Urothelium cell line (cell line): ENCODE data around the gene FMN1.
A peak's percentile ranks its signal among the peaks of the same experiment; 100 is the strongest.

ENCODE experiments used
- DNase-seq: peaks from one replicate; pipeline ENCODE4 v3.0.0; 2011; ENCODE audit warnings: low spot score, mixed read lengths
- FAIRE-seq: peaks from 2 replicates; lab custom pipeline; 2011; peaks lifted over from hg19 to GRCh38; lab: Jason Lieb, UNC

The FMN1 gene

DNA sequence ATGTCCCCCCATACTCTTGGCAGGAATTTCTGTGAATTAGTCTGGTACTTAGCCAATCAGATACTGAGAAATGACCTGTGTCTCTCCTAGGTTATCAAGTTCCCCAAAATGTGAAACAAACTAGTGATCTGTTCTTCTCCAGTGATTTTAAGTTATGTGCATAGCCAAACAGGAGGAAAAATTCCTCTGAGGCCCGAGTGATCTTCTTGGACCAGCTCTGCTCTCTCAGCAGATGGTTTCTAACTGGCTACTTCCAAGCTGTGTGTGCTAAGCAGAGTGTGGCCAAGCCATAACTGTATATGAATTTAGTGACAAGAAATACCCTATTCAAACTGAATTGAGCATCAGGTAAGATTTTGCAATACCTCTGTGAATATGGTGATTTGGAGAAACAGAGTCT, 387.2 kb downstream of the FMN1 start:
- no peak for FAIRE-seq
- no peak for DNase-seq

DNA sequence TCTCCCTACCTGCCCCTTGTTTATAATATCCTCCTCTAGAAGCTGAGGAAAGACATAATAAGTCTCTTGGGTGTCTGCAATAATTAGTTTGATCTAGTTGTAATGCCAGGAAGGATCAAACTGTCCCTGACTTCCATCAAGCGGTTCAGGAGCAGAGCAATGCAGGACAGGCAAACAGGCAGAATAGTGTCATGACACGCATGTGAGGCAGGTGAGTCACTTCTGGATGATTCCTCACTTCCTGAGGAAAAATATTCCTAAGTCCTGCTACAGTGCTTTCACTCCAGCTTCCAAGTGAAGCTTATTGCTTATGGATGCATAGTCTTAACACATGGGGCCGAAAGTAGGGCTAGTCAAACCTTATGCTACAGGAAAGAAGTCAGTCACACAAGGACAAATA, 390.9 kb downstream of the FMN1 start:
- FAIRE-seq (no peak), DNase-seq (no peak)

DNA sequence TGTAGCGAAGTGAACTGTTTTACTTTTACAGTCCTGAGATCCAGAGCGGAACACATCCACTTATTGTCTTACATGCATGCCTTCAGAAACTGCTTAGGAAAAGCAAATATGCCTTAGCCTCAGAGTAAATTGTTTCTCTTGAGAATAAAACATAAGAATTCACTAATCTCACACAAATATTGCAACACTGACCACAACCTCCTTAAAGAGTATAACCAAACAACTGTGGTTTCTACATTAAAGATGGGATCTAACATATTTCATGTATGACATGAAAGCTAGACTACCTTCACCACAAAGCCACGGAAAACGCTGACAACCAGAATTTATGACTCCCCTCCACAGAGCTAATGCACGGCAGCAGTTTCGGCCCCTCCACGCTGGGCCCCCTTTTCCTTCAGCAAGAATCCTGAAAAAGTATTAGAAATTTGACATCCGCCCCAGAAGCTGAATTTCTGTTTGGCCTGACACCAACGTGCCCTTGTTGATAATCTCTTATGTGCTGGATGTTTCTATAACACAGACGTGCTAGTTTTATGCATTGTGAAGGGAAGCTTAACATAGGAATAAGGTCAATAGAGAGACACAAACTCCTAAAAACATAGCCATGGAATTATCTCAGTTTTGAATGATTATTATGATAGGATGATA, 392.1 kb downstream of the FMN1 start:
- DNase-seq (peak; percentile 60), FAIRE-seq (no peak)

DNA sequence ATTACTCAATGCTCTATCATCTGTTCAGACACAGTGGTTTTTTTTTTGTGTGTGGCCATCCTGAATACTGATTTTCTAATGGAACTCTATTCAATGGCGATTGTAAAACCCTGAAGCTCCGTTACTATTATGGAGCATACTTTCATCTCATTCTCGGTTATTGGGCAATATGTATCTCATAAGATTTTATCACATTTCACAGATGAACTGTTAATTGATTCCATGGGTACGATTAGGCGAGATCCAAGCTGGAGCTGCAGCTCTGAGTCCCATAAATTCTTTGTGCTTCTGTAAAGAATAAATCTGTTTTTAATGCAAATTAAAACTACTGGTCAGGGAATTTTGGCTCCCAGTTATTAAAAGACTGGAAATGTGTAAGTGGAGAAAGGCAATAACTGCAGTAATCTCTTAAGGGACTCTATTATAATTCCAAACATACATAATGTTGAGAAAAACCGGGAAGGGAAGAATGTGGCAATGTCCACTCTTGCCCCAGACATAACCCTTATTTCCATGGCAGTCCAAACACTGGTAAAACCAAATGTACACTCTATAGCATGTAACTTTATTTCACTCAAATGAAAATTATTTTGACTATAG, 394.5 kb downstream of the FMN1 start:
- DNase-seq (no peak), FAIRE-seq (no peak)

DNA sequence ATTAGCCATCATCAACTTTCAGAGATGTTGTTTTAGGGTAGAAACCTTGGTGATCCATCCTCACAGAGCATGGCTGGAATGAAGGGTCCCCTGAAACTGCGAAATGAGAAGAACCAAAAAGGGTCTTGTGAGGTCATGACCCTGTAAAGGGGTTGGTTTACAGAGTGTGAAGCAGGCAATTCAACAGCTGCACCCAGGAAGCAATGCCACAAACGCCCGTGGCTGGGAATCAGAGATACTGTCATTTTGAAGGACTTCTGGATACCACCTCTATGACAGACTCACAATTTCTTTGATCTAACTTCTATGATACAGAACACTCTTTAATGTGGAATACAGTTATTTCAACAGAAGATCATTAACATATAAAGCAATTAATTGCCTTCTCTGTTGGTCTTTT, 397.7 kb downstream of the FMN1 start:
- DNase-seq (no peak), FAIRE-seq (no peak)

DNA sequence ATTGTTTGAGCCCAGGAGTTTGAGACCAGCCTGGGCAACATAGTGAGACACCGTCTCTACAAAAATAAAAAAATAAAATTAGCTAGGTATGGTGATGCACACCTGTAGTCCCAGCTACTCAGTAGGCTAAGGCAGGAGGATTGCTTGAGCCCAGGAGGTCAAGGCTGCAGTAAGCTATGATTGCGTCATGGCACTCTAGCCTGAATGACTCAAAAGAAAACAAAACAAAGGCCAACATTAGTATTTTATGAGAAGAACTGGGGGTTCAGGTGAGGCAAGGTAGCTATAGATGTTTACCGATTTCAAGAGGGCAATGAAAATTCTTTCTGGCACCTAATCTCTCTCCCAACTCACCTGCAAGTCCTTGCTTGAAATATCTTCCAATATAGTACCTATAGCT, 399.5 kb downstream of the FMN1 start:
- FAIRE-seq = no peak

DNA sequence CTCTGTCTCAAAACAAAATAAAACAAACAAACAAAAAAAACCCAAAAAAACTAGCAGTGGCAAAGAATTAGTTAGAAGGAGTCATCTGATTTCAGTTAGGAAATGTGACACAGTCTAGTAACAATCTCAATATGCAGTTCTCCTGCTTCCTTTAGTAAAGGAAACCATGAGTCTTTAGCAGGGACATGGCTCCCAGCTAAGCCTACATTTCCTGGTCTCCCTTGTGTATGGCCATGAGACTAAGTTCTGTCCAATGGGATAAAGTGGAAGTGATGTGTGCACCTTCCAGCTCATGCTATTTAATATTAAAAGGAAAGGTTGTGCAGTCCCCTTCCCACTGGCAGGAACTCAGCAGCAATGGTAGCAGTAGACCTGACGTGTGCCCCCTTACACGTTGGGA, 402.1 kb downstream of the FMN1 start:
- DNase-seq = no peak
- no peak for FAIRE-seq

More for the DNA sequence above, 399.5 kb downstream of the FMN1 start:
- no peak for DNase-seq

DNA sequence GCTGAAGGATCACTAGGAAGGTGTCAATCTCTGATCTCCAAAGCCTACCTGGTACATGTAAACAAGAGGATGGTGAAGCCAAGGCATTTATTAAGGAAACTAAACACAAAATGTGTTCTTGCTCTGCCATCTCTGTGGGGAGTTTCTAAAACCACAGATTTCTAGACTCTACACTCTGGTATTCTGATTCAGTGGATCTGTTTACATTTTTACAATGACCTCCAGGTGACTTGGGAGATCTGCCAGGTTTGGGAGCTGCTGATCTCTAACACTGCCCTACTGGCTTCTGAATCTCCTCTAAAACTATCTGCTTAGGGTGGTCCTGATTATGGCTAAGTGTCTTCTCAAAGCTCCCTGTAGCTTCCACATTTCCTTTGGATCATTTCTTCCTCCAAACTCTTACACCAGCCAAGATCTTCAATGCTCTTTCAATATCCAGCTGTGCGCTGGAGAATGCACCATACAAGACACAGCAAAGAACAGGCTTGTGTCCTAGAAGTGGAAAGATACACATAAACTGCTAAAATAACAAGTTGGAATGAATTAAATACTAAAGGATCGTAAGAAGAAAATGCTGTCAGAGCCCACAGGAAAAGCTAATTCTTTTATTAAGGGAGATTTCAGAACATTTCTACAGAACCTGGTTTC, 404.0 kb downstream of the FMN1 start:
- FAIRE-seq (no peak), DNase-seq (peak; percentile 33)

DNA sequence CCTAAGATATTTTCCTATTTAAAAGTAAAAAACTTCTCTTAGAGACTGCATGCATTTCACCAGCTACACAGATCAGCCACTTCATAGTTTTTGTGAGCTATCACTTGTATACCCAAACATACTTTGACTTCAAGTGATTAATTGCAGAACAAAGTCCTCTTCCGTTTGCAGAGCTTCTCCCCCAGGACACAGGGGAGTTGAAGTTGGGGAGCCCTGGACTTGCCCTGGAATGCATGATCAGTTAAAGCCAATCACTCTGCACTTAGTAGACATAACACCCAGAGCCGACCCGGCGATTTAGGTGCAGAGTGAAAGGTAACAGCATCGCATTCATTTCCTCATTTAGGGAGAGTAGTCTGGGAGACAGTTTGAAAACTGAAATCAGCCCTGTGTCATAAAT, 406.6 kb downstream of the FMN1 start:
- no peak for FAIRE-seq
- DNase-seq = no peak

DNA sequence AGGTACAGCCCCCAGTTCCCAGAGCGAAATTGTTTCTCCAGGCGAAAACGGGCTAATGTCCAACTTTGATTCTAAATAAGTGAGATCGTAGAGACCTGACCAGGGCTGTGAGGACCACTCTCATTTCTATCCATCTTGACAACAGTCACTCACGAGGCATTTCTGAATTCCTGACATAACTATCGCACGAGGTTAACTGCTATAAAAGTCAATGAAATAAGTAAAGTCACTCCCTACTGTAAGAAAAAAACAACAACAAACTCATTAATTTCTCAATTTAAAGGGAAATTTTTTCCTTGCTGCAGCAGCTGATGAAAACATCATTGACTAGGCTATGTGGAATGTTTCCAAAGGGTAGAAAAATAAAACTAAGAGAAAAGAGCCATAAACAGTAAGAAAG, 407.6 kb downstream of the FMN1 start:
- DNase-seq (no peak), FAIRE-seq (no peak)

DNA sequence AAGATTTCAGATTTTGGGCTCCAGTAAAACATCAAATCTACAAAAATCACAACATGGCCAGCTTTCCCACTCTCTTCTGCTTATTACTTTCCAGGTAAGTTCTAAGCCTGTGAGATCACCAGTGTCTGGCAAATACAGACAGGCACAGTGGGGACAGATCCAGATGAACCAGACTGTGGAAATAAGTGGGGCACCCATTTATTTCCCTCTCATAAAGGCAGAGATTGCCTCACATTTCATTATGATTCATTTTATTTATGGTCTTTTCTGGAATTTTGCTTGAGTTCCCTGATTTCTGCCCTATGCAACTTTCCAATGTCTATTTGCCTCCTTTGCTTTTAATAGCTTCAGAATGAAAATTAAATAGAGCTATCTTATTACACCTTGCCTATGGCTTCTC, 409.9 kb downstream of the FMN1 start:
- FAIRE-seq = no peak
- DNase-seq = no peak

DNA sequence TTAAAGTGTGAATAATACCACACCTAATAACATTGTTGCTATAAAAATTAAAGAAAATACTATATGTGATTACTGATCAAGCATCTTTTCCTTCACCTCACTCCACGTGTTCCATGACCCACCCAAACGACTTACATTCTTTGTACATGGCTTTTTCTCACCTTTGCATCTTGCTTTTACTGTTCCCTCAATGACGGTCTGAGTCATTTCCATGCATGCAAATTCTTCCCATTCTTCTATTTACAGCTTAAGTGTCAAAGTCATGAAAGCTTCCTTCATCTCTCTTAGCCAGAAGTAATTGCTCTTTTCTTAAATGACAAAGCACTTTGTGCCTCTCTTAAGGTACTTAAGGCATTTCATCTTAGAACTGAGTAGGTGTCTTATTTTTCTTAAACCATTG, 412.7 kb downstream of the FMN1 start:
- DNase-seq (no peak), FAIRE-seq (no peak)

DNA sequence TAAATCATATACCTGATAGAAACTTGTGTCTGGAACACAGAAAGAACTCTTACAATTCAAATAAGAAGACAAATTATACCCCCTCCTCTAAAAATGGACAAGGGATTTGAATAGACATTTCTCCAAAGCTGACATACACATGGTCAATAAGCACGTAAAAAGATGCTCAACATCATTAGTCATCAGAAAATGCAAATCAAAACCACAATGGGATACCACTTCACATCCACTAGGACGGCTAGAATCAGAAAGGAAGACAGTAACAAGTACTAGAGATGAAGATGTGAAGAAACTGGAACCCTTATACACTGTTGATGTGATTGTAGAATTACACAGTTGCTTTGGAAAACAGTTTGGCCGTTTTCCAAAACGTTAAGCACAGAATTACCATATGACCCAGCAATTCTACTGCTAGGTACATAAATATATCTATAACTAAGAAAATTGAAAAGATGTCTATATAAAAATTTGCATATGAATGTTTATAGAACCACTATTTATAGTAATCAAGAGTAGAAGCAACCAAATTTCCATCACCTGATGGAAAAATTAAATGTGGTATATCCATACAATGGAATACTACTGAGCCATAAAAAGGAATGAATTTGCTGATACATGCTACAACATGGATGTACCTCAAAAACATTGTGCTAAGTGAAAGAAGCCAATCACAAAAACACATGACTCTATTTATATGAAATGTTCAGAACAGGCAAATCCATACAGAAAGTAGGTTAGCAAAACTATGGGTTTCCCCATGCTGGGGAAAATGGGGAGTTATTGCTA, 415.9 kb downstream of the FMN1 start:
- FAIRE-seq = peak; percentile 32
- DNase-seq = no peak

DNA sequence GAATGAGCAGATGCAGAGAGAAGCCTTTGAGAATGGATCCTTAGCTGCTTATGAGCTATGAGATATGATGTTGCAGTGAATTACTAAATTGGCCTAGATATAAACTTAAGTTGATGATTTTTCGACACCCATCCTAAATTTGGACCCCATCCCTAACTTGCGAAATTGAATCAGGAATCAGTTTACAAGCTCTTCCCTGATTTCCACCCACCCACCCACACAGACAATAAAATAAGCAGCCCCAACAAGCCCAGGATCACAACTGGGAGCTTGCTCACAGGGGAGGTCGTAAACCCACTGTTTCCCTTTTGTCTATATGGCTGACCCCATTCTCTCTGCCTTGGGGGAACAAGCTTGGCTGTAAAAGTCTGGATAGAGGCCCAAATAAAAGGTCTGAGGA, 419.4 kb downstream of the FMN1 start:
- FAIRE-seq (no peak), DNase-seq (no peak)

DNA sequence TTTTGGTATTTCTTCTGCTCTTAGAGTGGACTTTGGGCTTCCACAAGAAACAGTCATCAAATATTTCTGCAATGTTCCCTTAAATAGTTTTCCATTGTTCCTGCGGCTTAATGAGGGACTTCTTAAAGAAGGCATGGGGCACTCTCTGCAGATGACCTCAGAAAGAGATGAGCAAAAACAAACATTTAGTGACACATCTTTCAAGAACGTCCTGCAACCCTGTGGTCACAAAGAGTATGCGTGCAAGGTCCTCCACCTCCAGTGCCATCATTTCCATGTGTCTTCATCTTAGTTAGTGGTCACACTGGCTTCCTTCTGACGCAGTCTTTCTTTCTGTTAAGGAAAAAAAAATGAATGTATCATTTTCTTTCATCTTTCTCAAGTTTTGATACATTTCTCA, 420.5 kb downstream of the FMN1 start:
- FAIRE-seq = no peak
- peak; percentile 77 for DNase-seq

DNA sequence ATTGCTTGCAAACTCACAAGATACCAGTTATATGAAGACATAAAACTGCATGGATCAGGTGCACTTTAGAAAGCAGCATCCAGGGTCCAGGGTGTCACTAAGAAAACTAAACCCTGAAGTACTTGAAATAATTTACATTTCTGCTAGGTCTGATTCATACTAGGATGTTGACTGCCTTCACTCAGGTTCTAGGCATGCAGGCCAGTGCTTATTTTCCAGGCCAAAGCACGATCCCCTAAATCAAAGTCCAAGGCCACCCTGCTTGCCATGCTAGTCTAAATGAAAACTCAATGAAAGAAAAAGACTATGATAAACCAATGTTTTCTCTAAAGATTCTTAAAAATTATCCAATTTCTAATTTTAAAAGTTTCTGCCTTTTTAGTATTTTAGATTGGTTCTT, 427.3 kb downstream of the FMN1 start:
- FAIRE-seq = no peak
- DNase-seq = no peak

DNA sequence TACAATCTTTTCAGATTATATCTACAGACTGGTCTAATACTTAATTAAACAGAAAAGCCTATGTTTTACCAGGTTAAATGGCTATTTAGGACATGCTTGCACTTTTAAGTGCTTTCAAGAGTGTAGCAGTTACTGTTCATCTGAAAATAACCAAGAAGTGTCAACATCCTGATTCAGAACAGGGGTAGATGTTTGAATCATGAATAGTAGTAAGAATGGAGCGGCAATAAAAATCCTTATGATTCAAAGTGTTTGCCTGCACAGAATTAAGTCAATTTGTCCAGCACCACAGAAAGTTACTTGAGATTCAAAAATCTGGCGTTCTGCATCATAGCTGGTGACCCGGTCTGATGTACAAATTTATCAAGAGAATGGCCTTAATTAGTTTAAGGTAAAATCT, 428.4 kb downstream of the FMN1 start:
- FAIRE-seq (no peak), DNase-seq (no peak)

DNA sequence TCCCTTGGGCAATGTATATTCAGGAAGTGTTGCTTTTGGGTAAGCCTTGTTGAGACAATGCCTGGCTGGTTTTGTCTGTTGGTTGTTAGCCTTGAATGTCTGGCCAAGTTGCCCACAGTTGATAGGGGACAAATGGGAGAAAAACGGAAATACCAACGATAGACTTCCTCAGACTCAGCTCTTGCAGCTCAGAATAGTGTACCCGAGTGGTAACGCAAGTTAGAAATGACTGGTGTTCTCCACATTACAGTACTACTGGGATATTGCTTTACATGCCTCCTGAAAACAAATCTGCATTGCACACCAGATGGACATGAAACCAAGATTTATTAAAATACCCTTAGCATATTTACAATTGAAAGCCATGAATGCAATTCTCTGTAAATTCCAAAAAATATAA, 429.3 kb downstream of the FMN1 start:
- no peak for DNase-seq
- FAIRE-seq = no peak

DNA sequence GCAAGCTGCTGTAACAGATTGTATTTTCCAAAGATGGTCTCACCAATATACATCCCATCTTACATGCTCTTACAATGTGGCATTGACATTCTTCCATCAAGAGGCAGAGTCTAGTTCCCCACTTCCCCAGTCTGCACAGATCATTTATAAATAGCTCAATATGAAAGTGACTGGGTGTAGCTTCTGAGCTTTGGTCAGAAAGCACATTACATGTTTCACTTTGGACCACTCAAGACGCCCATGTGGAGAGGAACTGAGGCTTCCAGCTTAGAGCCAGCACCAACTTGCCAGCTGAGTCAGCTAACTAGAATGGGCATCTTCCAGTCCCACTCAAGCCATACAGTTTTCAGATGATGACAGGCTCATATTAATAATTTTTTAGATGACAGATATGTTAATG, 431.2 kb downstream of the FMN1 start:
- no peak for DNase-seq
- FAIRE-seq = no peak

DNA sequence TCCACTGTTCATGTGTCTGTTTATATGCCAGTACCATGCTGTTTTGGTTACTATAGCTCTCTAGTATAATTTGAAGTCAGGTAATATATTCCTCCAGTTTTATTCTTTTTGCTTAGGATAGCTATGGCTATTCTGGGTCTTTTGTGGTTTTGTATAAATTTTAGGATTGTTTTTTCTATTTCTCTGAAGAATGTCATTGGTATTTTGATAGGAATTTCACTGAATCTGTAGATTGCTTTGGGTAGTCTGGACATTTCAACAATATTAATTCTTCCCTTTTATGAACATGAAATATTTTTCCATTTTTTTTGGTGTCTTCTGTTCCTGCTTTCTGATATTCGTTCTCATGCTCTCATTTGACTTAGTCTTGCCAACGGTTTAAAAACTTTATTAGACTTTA, 437.1 kb downstream of the FMN1 start:
- FAIRE-seq (no peak), DNase-seq (no peak)

DNA sequence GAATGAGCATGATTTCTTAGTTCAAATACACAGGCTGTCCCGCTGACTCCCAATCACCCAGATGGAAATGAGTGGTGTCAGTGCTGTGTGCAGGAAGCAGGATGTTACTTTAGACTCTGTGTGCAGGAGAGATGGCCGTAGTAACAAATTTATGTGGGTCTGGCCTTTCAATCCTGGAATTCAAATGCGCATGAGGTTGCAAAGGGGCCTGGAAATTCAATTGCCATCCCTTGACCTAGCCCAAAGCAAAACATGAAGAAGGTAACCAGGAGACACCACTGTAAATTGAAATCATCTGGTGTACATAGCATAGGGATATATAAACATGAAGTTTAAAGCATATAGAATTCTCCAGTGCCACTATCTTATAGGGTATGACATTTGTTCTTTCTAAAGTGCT, 443.5 kb downstream of the FMN1 start:
- DNase-seq (no peak), FAIRE-seq (no peak)

DNA sequence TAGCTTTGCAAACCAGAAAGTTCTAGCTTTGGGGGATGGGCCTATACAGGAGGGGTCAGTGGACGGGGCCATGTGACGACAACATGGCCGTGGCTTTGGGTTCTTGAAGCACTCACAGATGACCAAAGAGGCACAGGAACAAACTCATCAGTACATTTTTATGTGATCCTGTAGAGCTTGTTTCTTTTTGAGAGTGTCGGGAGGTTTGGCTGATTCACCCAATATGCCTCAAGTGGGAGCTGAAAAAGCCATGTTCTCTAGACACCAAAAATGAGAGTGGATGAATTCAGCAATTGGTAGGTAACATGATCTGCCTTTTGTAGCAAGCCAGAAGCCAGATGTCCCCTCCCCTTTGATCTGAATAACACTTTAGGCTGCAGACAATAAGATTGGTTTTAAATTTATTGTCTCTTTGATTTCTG, 446.6 kb downstream of the FMN1 start:
- FAIRE-seq (no peak), DNase-seq (no peak)
